ENCODE data around the gene RGS6.

- no peak for TF ChIP-seq SMC3 (IDR thresholded peaks at IDR 0.05; ENCODE audit: low read depth, low read length)
- no peak for TF ChIP-seq USF2 (IDR thresholded peaks at IDR 0.05; ENCODE audit: low read depth, low read length)
- no peak for TF ChIP-seq CTCF (conservative IDR thresholded peaks at IDR 0.05; ENCODE audit: low read depth, low read length)
- no peak for TF ChIP-seq RFX5 (IDR thresholded peaks at IDR 0.05; ENCODE audit: low read depth, low read length)
- no peak for TF ChIP-seq POLR2A (IDR thresholded peaks at IDR 0.05; ENCODE audit: low read depth, low read length)
- no peak for TF ChIP-seq RCOR1 (IDR thresholded peaks at IDR 0.05; ENCODE audit: insufficient replicate concordance, low read length)
- TF ChIP-seq MXI1 (IDR thresholded peaks at IDR 0.05; ENCODE audit: borderline replicate concordance, low read depth, low read length): no peak
- TF ChIP-seq RAD21 (IDR thresholded peaks at IDR 0.05; ENCODE audit: low read length): no peak
- TF ChIP-seq FOS (IDR thresholded peaks at IDR 0.05; ENCODE audit: low read depth, low read length): no peak
- no peak for TF ChIP-seq MAFK (IDR thresholded peaks at IDR 0.05; ENCODE audit: low read depth, low read length)
- no peak for TF ChIP-seq ELK1 (IDR thresholded peaks at IDR 0.05; ENCODE audit: borderline replicate concordance, low read depth, low read length)
These were observed 567.5 kb downstream of the RGS6 start for GRCh38 chr14:72499746-72500145.
